GM19023 (cell line): ENCODE measurements around the gene ULK1.
"Not testable (repeated sequence)": the region's sequence is repeated elsewhere in the genome, so short reads cannot be mapped to it uniquely, and the experiment has no call there.

Source experiments
- ATAC-seq: cut with Tn5 transposase; IDR thresholded peaks from one replicate; pipeline ENCODE4 v1.9.1; 2021; ENCODE audit warnings: mild to moderate bottlenecking, moderate library complexity; ENCODE audit not compliant: unreplicated experiment

The ULK1 gene

GRCh38 chr12:131941116-131941986 lies 46.9 kb downstream of the ULK1 start:
- ATAC-seq, result no peak

GRCh38 chr12:131941987-131942341 lies 47.5 kb downstream of the ULK1 start:
- ATAC-seq, result no peak

DNA sequence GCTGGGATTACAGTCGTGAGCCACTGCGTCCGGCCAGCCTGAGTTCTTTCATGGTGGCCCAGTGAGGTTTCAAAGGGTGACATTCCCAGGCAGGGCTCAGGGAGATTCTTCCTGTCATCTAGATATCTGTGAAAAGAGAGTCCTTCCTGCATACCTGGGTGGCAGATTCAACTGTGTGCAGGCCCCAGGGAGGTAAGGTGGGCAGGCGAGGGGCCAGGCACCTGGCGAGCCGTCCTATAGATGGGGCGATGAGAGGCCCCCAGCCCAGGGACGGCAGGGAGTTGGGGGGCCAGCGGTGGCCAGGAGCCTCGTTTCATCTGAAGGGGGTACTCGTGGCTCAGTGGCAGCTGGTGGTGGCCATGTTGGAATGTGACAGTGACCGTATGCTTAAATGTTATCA lies 48.2 kb downstream of the ULK1 start:
- no peak for ATAC-seq

- no peak for ATAC-seq
Observed at GRCh38 chr12:131943389-131943788, 49.0 kb downstream of the ULK1 start.

DNA sequence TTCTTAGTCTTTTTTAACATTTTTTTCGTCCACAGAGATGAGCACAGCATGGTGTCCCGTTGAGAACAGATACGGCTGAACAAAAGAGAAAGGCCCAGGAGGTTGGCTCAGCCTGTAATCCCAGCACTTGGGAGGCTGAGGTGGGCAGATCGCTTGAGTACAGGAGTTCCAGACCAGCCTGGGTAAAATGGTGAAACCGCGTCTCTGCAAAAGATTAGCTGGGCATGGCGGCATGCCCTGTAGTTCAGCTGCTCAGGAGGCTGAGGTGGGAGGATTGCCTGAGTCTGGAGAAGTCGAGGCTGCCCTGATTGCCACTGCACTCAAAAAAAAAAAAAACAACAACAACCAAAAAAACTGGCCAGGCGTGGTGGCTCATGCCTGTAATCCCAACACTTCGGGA lies 49.5 kb downstream of the ULK1 start:
- ATAC-seq, result no peak

DNA sequence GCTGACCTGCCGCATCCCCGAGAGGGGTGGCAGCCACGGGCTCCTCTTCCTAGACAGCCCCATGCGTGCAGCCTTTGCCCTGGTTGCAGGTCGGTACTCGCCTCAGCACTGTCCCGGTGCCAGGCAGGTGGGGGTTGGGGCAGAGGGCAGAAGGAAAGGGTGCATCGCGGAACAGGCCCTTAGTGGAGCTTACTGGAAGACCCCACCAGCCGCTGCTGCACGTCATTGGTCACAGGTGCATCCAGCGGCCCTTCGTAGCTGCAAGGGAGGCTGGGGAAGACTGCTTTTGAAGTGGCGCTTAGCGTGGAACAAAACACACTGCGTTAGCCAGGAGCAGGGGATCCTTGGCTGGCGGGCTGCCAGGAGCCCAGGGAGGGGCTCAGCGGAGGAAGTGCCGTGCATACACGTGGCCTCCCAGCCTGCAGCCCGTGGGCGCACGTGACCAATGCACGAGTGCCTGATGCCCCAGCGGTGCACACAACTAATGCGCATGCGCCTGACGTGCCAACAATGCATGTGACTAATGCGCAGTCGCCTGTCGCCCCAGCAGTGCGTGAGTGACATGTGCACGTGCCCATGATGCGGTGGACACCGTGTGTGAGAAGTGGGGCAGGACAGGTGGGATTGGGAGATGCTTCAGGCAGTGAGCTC lies 50.3 kb downstream of the ULK1 start:
- ATAC-seq, result no peak

DNA sequence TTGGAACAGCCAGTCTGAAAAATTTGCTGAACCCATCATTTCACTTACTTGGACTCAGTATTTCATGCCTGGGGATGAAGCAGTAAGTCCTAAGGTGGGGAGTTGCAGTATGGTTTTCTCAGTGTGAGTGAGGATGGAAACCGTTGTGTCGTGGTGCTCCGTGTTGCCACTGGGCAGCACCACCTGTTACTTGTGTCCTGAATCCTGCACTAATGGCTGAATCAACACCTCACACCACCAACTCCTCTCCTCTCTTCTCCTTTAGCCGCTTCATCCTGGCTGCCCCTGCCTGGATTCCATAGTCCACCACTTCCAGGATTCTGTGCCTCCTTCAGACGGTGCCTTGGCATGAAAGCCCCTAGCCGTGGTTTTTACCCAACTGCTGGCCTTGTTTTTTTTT lies 52.3 kb downstream of the ULK1 start:
- no peak for ATAC-seq

- no peak for ATAC-seq
Observed at GRCh38 chr12:131947482-131948027, 53.1 kb downstream of the ULK1 start.

- ATAC-seq, result no peak
Observed at GRCh38 chr12:131948166-131948712, 53.8 kb downstream of the ULK1 start.

GRCh38 chr12:131948713-131949430 lies 54.5 kb downstream of the ULK1 start:
- ATAC-seq, result not testable (repeated sequence)

DNA sequence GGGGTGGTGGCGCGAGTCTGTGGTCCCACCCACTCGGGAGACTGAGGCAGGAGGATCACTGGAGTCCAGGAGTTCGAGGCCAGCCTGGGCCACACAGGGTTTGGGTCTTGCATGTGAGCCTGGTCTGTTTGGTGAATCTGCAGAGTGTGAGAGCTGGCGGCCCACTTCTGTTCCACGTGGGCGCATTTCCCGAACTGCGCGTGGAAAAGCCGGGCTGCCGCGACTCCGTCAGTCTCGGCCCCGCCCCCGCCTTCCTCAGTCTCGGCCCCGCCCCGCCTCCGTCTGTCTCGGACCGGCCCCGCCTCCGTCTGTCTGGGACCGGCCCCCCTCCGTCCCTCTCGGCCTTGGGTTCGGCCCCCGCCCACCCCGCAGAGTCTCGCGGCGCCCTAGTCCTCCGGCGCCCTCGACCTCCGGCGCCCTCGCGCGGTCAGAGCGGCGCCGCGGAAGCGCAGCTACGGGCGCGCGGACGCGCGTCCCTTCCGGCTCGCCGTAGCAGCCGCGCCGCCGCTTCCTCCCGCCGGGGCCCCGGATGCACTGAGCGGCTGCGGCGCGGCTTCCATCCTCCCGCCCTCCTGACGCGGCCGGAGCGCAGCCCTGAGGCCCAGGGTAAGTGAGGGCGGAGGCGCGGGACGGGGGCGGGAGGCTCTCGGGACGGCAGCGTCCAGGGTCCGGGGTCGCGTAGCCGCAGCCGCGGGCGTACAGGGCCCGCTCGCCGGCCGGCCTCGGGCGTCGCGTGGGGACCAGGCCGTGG lies 55.2 kb downstream of the ULK1 start, which contains the start of gene EP400:
TSS of gene EP400 (plus strand) at position 512 of the 751 bp plus-strand sequence. CDS start 10,678 bp downstream, outside the sequence.
- peak; percentile 84 for ATAC-seq

DNA sequence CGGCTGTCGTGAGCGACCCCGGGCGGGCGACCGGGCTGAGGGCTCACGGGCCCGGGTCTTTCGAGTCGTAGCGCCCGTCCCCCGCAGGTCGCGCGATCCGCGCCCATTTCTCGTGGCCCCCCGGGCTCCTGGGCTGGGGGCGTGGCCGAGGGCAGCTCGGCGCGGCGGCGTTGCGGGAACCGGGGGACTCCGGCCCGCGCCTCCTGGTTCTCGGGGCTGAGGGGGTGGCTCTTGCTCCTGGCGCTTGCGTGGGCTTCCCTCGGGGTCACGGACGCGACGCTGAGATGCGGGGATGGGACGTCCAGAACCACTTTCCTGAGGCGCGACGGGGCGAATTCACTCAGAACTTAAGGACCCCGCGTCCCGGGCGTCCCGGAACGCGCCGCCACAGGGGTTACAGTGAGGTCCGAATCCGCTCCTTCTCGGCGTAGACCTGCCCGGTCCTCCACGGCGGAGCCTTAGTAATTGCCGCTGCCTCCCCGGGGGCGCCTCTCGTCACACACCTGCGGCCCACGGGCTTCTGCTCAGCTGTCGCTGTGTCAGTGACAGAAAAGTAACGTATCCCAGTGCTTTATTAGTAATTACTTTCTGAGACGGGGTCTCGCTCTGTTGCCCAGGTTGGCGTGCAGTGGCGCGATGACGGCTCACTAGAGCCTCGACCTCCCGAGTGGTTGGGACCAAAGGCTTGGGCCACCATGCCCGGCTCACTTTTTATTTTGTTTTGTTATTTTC lies 55.9 kb downstream of the ULK1 start:
- ATAC-seq, result peak; percentile 33

DNA sequence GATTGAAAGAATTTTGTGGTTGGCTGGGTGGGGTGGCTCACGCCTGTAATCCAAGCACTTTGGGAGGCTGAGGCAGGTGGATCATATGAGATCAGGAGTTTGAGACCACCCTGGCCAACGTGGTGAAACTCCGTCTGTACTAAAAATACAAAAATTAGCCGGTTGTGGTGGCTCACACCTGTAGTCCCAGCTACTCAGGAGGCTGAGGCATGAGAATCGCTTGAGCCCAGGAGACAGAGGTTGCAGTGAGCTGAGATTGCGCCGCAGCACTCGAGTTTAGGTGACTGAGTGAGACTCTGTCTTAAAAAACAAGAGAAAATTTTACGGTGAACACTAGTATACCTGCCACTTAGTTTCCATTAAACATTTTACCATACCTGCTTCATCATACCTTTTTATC lies 59.4 kb downstream of the ULK1 start:
- not testable (repeated sequence) for ATAC-seq

DNA sequence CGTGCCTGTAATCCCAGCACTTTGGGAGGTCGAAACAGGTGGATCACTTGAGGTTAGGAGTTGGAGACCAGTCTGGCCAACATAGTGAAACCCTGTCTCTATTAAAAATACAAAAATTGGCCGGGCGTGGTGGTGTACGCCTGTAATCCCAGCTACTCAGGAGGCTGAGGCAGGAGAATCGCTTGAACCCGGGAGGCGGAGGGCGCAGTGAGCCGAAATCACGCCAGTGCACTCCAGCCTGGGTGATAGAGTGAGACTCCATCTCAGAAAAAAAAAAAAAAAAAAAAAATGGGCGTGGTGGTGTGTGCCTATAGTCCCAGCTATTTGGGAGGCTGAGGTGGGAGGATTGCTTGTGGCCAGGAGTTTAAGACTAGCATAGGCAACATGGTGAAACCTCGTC lies 60.0 kb downstream of the ULK1 start:
- ATAC-seq, result not testable (repeated sequence)

- no peak for ATAC-seq
Observed at GRCh38 chr12:131959116-131959515, 64.7 kb downstream of the ULK1 start.

DNA sequence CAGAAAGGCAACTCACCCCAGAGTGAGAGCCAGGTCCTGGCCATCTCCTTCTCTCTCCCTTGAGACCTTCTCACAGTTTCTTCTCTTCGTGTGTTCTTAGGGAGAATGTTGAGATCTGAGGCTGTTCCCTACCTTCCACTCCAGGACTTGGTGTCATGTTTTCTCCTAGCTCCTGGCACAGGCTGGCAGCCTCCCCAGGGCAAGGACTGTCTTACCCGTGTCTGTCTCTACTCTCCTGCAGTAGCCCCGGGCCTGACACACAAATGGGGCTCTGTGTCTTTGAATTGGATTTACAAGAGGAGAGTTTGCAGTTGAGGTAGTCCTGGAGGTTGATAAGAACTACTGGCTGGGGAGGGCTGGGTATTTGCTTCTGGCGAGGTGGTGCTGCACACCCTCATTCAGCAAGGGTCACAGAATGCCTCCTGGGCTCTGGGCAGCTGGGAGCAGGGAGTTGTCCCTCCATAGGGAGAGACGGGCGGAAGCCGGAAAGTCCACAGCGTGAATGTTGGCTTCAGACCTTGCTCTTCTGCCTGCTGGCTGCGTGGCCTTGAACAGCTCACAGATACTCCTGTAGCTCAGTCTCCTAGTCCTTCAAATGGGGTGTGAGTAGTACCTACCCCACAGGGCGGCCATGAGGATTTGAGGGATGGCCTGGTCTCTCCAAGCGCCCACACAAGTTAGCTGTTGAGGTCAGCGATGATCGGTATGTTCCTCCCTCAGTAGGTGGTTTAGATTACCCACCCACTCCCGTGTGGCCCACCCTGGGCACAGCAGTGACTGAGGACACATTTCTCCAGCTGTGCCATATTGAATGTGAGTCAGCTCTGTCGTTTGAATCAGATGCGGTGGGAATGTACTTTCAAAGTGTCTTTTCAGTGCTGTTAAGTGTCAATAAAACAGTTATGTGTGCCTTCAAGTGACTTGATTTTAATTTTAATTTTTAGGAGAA lies 65.5 kb downstream of the ULK1 start:
- ATAC-seq, result no peak

- ATAC-seq, result not testable (repeated sequence)
Observed at GRCh38 chr12:131960590-131961325, 66.3 kb downstream of the ULK1 start.

DNA sequence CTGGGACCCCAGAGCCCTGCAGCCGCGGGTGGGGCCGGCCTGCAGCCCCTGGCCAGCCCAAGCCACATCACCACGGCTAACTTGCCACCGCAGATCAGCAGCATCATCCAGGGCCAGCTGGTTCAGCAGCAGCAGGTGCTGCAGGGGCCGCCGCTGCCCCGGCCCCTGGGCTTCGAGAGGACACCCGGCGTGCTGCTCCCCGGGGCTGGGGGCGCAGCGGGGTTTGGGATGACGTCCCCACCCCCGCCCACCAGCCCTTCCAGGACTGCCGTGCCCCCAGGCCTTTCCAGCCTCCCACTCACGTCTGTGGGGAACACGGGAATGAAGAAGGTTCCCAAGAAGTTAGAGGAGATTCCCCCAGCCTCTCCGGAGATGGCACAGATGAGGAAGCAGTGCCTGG lies 66.9 kb downstream of the ULK1 start:
- ATAC-seq, result not testable (repeated sequence)
